ENCODE results near the gene HOXA4.

The HOXA4 gene

DNA sequence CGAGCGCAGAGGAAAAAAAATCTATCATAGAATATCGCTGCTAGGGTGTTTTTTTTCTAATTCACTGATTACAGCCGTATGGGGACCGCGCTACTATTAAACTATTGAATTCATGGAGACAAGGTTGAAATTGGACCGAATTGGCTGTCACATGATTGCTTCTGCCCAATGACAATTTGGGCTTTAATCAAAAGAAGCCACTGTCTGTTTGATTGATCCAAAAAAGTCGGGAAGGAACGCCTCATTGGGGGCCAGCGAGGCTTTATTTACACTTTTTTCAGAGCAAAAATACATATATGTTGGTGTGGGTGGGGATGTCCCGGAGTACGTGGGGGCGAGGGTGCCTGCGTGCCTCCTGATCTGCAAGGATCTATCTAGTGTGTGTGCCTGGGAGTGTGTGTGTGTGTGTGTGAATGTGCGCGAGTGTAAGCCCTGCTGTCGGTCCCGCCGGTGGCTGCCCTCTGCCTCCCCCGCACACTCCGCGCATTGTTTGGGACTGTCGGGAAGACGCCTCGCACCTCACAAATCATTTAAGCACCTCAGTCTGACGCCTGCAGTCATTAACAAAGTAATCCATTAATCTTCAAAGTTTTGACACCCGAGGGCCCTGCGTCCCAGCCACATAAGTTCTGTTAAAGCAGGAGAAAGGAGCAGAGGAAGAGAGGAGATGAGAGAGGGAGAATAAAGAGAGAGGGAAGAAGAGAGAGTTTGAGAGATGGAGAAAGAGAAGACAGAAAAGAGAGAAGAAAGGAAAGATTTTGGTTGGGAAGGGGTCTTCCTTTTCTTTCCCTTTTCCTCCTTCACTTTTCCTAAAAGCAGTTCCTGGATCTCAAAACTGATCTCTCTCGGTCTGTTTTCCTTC is 27.7 kb downstream of the HOXA4 start, which contains the start of gene HOXA2:
Gene HOXA2, minus strand, starts transcription at position 103 of the 862 bp plus-strand sequence. CDS start 183 bp downstream, outside the sequence.
- DNase-seq, result no peak

DNA sequence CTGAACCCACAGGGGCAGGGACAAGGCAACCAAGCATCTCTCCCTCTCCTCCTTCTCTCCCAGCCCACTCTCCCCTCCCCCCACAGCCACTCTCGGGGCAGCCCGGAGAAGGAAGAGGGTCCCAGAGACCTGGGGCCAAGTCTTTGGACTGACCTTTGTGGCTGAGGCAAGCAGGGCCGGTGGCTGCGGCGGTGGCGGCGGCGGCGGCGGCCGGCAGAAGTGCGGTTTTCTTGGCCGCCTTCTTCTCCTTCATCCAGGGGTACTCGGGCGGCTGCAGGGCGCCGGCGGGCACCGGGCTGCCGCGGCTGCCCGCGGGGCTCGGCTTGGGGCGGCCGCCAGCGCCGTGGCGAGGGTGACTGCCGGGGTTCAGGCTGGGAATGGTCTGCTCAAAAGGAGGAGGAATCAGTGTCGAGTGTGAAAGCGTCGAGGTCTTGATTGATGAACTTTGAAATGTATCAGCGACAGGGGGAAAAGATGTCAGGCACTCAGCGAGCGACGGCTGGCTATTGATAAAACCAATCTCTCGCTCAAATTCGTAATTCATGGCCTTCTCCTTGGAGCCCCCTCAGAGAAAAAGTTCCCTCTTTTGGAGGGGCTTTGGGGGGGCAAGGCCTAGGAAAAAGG is 28.5 kb downstream of the HOXA4 start:
- no peak for DNase-seq

DNA sequence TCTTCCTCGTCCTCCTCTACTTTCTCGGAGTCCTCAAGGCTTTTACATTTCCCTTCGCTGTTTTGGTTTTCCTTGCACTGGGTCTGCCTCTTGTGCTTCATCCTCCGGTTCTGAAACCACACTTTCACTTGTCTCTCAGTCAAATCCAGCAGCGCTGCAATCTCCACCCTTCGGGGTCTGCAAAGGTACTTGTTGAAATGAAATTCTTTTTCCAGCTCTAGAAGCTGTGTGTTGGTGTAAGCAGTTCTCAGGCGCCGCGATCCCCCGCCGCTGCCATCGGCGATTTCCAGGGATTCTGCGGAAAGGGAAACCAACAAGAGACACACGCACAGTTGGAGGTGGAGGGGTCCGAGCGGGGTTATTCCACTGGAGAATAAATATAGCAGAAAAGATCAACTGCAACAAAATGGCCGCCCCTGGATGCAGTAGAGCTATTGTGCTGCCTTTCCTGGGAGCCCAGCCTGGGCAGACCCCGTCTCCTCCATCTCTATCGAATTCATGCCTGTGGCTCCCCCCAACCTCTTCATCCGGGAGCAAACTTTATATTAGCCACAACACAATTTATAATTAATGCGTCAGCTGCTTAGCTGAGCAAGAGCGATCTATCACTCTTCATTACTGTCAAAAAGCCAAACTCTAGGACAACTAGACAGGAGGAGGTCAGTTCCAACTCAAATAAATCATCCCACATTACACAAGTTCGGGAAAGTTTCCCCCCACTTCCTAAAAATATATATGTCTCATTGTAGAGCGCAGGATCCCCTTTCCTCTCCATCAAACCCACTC is 29.2 kb downstream of the HOXA4 start:
- DNase-seq, result no peak

DNA sequence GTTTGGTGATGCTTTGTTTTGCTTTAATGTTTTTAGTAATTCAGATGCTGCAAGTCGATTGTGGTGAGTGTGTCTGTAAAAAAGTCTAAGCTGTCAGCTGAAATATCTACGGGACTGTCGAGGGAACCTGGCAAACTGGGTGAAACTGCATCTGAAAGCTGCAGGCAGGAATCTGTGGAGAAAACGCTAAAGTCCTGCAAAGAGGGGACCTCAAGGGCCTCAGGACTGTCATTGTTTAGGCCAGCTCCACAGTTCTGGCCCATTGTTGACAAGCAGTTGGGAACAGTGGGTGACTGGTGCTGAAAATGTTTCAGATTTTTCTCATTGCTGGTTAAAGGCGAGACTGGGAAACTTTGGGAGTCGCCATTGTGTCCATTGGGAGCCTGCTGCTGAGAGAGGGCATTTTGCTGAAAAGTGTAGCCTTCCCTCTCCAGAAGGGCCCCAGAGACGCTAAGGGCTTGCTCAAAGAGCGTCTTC is 29.8 kb downstream of the HOXA4 start:
- no peak for DNase-seq

DNA sequence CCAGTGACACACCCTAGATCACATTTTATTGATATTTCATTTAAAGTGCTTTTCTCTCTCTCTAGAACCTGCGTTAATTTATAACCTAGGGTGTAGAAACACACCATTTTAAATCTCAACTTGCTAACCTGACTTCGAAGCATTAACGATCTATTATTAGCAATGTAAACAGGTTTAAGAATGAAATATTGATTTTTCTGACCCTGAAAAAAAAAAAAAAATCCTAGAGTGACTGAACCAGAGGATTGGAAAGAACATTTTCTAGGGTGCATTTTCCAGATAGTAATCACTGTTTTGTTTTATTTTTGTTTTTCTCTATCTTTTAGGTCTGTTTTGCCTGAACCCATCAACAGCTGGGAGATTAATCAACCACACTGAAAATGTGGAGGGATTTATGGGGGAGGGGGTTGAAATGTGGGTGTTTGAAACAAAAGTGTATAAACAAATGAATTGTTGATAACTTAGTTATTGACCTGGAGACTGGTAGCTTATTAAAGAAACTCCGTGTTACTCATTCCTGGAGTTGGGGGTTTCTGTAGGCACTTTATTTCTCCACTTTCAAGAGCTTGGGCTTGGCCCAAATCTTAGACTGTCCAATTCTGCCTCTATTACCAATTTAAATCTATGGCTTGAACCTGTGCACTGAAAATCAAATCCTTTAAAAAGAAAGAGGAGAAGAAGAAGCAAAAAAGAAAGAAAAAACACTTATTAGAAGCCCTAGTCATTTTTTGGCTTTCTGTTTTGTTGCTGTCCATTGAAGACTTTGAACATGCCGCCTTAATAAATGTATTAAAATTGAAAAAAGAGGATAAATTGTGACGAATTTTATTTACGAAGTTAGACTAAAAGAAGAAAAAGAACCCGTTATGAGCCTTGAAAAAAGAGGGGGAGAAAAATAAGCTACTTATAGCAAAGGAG is 30.8 kb downstream of the HOXA4 start:
- no peak for DNase-seq

DNA sequence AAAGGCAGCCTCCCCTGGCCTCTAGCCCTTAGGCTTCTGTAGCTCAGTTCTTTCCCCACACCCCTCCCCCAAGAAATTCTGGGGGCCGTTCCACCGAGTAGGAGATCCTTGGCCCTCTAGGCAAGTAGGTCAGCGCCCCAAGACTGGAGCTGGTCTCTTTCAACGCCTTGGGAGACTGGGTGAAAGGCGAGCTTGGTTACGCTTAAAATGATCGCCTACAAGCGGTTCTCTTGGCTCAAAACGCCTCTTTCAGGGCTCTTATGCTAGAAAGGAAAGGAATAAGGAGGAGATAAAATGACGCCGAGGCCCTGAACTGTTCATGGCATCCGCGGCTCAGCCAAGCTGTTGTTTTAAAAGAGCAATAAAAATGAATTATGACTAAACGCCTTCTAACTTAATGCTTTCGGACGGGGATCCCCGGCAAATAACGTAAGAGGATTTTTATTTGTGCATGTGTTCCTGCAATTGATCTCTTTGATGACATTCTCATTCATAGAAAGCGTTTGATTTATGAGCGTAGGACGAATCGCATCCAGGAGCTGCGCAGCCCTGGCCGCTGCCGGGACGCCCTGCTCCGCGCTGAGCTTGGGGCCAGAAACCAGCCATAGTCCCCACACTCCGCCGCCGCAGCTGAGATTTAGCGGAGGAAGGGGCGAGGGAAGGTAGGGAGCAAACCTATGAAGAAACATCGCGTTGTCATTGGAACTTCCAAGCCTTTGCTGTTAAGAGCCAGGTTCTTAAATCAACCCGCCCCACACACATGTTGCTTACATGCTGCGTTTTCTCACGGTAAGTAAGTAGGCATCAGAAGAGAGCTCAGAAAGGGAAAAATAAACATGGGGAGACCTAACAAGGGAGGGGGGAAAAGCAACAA is 31.7 kb downstream of the HOXA4 start:
- no peak for DNase-seq

DNA sequence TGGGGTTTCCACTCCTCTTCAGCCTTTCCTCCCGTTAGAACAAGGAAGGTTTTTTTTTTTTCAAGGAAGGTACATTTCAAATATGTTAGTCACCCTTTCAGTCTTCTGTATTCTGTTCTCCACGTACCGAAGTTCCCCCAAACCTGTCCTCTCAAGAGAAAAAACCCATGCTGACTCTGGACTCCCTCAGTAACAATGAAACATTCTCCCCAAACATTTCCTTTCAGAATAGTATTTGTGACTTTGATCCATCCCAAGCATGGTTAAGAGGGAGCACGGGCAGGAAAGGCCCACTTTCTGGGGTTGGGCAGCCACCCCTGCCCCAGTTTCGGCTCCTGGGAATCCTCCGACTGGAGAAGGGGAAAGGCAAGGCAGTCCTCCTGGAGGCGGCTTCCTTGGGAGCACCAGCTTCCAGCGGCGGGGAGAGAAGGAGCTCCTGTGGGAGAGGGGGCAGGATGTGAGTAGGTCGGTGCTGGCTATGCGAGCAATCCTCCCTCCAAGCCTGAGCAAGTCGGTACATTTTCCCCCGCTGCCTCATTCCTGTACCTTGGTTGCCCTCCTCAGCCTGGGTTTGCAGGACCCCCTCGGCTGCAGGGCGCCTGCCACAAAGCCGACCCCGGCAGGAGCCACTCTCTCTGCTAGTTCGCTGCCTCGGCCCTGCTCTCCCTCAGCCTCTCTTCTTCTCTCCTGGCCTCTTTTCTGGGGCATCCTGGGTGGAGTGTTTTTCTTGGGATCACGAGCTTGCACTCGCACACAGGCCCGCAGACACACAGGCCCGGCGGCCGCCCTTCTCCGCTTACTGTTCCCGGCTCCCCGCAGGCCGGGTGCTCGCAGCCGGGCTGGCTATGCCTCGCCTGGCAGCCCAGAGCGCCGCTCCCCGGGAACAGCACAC is 32.6 kb downstream of the HOXA4 start:
- DNase-seq, result no peak

DNA sequence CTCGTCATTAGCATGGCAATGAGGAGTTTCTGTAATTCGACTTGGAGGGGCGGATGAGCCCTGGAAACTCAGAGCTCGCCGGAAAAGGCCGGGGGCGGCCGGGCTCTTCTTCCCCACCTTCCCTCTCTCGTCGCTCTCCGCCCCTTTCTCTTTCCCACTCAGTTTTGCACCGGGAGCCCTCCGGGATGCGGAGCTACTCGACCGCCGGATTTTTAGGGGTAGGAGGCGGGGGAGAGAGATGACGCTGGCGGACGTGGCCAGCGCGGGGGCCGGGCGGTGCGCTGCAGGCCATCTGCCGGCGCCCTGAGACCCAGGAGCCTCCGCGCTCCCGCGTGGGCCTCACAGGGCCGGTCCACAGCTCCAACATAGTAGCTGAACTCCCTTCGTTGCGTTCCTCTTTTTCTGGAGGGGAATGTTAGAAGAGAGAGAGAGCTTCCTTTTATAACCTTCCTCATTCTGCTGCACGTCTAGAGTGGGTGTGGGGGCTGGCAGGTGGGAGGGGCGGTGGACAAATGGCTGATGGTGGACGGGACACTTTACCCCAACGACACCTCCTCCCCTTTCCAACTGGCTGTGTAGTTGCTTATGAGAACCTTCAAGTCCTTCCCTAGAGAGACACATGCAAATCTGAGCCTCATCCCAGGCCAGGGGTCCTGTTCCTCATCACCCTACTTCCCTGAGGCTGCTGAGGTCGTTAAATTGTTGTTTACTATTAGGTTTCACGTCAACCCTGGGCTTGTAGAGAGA is 33.6 kb downstream of the HOXA4 start:
- DNase-seq, result no peak

DNA sequence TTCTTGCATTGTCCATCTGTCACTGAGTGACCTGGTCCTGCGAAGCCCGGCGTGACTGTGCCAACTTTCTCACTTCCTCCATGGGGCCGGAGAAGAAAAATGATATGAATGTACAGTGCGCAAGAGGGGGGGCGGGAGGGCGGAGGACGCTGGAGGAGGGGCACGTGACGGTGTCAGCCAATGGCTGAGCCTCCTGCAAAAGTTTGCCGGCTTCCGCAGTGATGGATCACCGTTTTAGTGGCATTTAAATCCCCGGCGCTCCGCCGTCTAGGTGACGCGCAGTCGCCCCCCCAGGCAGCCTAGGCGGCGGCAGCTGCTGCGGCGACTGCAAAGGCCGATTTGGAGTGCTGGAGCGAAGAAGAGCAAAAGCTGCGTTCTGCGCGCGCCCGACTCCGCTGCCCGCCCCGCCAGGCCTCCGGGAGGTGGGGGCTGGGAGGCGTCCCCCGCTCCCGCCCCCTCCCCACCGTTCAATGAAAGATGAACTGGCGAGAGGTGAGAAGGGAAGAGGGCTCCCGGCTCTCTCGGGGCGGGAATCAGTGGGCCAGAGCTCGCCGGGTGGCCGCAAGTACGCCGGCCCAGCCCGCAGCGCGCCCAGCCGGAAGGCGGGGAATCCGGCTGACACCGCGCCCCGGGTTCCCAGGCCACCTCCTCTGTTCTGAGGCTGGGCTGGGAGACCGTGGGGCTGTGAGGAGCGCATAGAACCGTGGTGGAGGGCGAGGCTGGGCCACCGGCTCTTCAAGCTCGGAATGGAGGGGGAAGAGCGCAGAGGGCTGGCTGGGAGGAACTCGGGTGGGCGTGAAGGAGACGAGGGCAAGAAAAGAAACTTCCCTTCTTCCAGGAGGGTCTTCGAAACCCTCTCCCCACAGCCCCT is 34.4 kb downstream of the HOXA4 start, which contains the start of gene HOXA1:
Gene HOXA1, minus strand, starts transcription at position 104 of the 871 bp plus-strand sequence. Its CDS starts 88 bp downstream, at position 16.
- peak; percentile 68 to 74 for DNase-seq

DNA sequence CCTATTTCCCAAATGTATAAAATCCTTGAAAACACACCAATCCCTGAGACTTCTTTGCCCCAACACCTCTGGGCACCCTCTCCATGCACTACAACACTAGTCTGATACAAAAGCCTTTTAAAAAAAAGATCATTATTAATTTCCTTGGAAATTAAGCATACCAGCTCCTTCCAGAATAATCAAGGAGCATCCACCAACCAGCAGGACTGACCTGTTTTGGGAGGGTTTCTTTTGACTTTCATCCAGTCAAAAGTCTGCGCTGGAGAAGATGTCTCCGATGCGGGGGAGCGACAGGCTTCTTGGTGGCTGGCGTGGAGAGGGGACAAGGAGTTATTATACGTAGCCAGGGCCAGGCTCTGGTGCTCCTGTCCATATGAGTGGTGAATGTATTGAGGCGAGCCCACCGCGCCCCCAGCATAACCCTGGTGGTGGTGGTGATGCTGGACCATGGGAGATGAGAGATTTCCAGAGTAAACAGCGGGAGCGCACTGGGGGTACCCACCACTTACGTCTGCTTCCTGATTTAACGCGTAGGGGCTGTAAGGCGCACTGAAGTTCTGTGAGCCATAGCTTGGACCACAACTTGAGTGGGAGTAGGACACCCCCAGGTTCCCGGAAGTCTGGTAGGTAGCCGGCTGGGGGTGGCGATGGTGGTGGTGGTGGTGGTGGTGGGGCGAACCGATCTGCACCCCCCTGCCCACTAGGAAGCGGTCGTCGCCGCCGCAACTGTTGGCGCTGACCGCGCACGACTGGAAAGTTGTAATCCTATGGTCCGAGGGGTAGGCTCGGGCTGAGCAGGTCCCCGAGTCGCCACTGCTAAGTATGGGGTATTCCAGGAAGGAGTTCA is 35.3 kb downstream of the HOXA4 start:
- DNase-seq, result peak in 1 of 2 experiments; percentile 9

DNA sequence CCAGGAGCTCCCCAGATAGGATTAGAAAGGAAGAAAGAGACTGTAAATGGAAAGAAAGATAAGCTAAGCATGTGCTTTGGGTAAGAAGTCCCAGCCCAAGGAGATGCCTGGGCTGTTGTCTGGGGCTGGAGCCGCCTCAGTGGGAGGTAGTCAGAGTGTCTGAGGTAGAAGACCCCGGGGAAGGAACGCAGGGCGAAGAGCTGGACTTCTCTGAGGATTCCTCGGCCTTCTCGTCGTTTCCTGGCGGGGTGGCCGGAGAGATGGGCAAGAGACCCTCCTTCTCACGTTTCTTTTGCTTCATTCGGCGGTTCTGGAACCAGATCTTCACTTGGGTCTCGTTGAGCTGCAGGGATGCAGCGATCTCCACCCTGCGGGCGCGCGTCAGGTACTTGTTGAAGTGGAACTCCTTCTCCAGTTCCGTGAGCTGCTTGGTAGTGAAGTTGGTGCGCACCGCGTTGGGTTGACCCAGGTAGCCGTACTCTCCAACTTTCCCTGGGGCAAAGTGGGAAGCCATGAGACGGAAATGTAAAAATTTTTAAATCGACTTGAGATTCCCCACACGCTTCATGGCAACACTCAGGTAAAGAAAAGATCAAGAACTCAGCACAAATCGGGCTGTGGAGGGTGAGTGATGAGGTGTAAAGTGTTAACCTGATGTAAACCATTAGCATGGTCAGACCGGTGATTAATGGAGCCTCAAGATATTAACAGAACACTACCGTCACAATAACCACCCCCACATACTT is 36.1 kb downstream of the HOXA4 start:
- no peak for DNase-seq

DNA sequence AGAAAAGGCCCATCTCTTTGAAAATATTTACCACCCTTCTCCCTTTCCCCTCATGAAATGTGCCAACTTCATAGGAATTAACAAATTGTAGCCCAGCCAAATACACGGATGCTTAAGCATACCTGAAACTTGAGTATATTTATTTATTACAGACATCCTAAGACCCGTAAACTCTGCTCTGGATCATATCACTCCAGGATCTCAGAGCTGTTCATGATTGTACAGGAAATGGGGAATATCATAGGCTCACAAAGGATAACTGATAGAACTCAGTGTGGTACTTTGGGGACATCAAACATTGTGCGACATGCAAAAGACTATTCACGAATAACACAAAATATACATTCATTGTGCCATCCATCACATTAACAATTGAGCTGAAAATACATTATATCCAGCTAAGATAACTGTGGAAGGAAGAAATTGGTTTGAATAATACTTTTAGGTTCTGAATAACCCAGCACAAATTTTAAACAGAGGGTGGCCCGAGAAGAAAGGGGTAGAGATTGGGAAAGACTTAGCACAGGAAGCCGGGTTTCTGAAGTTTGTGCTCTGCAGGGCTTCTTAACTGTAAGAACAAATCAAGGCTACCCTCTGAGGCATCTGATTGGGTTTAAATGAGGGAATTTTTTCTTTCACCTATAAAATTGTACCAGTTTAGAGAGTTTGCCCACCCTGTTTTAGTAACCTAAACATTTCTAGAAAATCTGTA is 37.2 kb downstream of the HOXA4 start:
- DNase-seq, result no peak

DNA sequence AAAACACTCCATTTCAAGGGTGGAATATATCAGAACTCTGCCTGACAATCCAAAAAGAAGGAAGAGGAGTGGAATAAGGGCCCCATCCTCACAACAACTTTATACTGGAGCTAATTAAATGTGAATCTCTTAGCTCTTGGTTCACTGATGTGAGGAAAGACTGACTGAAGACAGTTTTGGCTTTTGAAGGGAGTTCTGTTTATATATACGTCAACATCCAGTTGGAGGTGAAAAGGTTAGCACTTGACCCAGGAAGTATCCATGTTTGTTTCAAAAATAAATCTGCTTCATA is 37.8 kb downstream of the HOXA4 start:
- DNase-seq, result no peak

DNA sequence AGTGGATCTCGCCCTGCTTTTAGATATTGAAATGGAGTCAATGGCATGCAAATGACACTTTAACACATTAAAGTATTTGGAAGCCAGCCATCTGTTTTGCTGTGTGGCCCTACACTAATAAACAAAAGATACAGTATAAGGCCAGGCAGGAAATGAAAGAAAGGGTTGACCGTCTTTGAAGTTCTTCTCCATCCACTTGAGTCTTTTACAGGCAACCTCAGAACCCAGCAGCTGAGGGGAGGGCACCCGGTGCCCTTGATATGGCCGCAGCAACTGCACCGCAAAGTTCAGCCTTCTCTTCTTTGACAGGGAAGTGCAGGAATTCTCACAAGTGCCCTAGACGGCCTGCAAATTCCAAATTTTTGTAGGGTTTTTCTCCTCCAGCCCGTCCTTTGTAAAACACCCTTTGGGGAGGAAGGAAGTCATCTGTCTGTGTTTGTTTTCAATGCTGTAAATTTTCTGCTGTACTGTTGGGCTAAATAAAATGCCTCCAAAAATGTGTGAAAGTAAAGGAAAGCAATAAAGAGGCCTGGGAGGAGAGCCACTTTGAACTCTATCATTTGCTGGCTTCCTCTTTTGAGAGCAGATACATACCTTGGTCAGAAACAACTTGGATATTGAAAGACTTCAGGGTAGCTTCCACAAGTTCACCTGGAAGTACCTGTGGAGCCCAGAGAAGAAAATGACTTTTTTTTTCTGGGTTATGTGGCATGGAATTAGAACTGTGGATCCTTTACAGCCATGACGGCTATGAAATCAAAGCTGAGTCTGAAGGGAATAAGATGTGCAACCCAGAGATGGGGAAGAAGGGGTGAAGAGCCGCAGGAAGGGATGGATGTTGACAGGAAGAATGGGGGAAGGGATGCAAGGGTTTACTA is 38.4 kb downstream of the HOXA4 start:
- DNase-seq, result no peak

DNA sequence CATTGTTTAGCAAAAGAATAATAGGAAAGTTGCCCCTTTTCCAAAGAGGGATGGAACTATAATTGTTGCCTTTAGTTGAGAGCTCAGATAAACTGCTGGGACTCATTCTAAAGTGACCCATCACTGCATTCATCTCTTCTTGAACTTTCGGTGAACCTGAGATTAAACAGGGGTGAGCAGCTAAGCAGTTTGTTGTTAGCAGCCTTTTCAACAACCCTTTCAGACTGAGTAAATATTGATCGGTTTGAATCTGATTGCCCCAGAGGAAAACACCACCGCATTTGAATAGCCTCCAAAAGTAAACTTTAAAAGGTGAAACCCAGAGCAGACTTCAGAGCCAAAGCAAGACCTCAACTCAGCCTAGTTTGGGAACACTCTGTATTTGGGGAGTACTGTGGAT is 39.5 kb downstream of the HOXA4 start:
- DNase-seq, result no peak

All from activated CD4-positive, alpha-beta T cell treated with anti-CD3 and anti-CD28 coated beads, Interleukin-2, amount 50 U/mL, for 4 hours (primary cell).